Stromal cell of bone marrow (primary cell): ENCODE data around the gene F2R.
"Not testable (repeated sequence)": the region's sequence is repeated elsewhere in the genome, so short reads cannot be mapped to it uniquely, and the experiment has no call there.

Experiments used
- DNase-seq: peaks from one replicate; pipeline ENCODE4 v3.0.0-alpha.2; 2012; ENCODE audit warnings: low read depth

F2R gene

DNA sequence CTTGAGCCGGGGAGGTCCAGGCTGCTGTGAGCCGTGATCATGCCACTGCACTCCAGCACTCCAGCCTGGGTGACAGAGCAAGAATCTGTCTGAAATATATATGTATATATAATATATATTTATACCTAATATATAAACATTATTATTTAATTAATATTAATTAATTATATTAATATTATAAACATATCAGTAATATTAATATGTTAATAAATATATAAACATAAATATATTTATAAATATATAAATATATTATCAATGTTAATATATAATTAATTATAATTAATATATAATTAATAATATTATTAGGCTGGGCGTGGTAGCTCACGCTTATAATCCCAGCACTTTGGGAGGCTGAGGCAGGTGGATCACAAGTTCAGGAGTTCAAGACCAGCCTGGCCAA, 41.1 kb downstream of the F2R start:
- no peak for DNase-seq

- DNase-seq: not testable (repeated sequence)
Measured at GRCh38 chr5:76761118-76761517, 45.2 kb downstream of the F2R start.

DNA sequence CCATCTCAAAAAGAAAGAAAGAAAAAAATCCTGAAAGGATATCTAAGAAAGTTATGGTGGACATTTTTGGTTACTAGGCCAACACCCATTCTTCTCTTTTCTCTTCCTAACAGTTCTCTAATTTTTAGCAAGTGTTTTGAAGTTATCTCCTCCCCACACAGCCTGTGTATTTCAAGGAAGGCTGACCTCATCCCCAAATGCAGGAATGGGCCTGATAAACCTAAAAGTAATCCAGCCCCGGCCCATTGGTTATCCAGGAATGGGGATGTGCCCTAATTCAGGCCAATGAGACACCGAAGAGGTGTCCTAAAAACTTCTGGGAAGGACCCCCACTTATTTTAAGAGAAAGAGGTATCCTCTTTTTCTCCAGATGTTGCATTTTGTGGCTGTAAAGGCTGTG, 46.6 kb downstream of the F2R start:
- DNase-seq: no peak

DNA sequence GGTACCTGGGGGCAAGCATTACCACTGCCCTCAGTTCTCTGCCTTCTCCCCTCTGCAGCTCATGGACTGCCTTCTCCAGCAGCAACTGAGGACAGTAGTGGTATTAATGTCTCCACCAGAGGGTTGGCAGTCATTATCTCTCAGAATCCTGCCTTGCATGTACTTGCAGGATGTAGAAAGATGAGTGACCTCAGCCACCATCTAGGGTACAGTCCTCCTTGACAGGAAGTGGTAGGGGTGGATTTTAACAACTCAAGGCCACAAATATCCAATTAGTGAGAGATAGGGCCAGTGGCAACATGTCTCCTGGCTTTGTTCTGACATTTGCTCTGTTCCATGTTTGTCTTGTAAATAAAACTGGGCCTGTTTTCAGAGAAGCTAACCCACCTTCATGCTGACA, 47.2 kb downstream of the F2R start:
- DNase-seq: no peak

GRCh38 chr5:76764374-76764773, 48.4 kb downstream of the F2R start:
- DNase-seq: no peak

DNA sequence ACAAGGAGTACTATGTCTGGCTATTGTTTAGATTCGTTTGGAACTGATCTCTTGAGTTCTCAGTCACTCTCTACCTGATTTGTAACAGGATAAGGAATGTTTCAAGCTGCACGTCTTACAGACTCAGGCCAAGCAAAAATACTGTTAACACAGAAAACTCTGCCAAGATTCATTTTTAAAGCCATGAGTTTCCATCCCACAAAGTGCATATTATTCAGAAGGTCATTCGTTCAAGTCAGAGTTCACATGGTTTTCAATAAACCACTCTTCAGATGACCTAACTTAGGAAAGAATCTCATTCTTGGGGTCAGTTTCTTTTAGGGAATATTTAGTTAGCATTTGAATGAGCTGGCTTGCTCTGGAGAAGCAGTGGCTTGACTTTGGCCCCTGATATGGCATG, 49.3 kb downstream of the F2R start:
- peak; percentile 90 for DNase-seq

DNA sequence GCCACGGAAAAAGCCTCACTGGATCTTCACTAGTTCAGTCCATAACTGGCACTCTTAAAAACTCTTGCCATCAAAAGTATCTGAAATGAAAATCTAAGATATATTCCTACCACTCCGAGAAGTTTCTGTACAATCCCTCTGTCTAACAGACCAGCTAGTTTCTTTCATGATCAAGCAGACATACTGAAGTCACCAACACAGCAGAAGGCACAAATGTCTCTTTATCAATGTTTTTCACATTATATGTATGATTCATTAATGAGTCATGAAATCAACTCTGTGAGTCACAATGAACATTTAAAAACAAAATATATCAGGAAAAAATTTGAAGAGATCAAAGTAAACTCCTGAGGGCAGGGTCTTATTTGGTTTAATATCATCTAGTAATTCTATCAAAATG, 50.8 kb downstream of the F2R start:
- DNase-seq: peak; percentile 22

GRCh38 chr5:76771041-76771440, 55.1 kb downstream of the F2R start:
- DNase-seq: not testable (repeated sequence)

DNA sequence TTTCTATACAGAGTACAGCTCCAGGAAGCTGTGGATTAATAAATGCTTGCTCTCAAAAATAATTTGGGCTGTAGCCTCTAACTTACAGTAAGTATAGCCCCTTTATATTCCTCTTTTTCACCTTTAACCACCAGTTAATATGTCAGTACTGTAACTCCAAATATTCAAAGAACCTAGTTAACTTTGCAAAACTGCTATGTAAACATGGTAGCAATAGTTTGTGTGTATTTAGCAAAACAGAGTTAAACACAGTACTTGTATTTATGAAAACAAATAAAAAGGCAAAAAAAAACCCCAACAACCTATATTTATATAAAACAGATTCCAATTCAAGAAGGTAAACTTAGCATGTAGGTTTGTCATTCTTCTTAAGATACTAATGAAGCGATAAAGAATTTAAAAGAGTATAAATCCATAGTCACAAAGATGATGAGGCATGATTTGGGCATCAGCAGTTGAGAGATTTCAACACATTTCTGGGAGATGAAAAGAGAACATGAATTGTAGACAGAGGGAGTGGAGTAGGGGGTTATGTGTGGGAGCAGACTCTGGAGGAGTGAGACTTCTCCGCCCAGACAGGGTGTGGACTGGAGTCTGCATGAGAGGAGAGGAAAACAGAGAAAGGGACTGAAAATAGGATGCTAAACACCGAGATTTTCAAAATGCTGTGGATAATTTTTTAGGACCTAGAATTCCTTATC, 55.9 kb downstream of the F2R start:
- peak; percentile 16 for DNase-seq

- no peak for DNase-seq
Measured at GRCh38 chr5:76775921-76776320, 60.0 kb downstream of the F2R start.

- DNase-seq: no peak
Measured at GRCh38 chr5:76776391-76776790, 60.5 kb downstream of the F2R start.

DNA sequence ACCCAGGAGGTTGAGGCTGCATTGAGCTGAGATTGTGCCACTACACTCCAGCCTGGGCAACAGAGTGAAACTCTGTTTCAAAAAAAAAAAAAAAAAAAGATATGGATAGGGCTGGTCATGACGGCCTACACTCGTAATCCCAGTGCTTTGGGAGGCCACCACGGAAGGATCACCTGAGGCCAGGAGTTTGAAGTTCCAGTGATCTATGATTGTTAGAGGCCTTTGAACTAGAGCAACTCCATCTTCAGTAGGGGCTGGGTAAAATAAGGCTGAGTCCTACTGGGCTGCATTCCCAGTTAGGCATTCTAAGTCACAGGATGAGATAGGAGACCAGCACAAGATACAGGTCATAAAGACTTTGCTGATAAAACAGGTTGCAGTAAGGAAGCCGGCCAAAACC, 64.7 kb downstream of the F2R start:
- not testable (repeated sequence) for DNase-seq

DNA sequence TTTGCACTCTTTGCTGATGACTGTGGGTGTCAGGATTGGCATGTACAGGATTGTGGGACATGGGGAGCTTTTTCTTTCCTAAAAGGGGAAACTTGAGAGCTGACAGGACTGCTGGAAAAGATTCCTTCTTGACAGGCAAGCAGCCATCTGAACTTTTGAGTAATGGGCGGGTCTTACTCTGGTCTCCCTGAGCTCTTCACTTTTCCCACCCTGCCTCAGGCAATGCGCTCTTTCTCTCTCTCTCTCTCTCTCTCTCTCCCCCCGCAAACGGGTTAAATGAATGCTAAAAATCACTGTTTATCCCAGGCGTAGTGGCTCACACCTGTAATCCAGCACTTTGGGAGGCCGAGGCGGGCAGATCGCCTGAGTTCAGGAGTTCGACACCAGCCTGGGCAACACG, 65.8 kb downstream of the F2R start:
- no peak for DNase-seq

DNA sequence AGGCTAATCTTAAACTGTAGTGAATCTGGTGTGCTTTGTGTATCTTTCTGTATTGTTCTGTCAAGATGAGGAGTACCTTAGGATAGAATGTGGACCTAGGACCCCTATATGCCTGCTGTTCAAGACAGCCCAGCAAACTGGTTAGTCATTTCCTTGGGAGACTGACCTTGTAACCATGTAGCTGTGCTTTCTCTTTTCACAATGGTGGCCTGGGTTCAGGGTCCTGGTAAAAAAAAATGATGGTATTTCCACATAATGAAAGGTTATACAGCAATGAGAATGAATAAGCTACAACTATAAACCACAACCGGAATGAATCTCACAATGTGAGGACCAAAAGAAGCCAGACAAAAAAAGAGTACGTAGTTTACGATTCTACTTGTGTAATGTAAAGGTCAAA, 66.5 kb downstream of the F2R start:
- DNase-seq: peak; percentile 18
